Airway epithelial cell (primary cell): ENCODE results near the gene JAM2. TPM values are rescaled to one million over a fixed set of nuclear protein-coding genes. Genes with fewer than 3 reads are reported as not detected.

Source experiments
- total RNA-seq: library from RNA; depleted of rRNA; stranded (reverse); fragments of >200 nt; gene quantifications from 2 replicates; pipeline ENCODE4 v1.2.3, GENCODE V29; 2015

JAM2 gene, protein sequence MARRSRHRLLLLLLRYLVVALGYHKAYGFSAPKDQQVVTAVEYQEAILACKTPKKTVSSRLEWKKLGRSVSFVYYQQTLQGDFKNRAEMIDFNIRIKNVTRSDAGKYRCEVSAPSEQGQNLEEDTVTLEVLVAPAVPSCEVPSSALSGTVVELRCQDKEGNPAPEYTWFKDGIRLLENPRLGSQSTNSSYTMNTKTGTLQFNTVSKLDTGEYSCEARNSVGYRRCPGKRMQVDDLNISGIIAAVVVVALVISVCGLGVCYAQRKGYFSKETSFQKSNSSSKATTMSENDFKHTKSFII
- total RNA-seq, result 0.07 TPM in 1 of 2 replicates, not detected in the other

DNA sequence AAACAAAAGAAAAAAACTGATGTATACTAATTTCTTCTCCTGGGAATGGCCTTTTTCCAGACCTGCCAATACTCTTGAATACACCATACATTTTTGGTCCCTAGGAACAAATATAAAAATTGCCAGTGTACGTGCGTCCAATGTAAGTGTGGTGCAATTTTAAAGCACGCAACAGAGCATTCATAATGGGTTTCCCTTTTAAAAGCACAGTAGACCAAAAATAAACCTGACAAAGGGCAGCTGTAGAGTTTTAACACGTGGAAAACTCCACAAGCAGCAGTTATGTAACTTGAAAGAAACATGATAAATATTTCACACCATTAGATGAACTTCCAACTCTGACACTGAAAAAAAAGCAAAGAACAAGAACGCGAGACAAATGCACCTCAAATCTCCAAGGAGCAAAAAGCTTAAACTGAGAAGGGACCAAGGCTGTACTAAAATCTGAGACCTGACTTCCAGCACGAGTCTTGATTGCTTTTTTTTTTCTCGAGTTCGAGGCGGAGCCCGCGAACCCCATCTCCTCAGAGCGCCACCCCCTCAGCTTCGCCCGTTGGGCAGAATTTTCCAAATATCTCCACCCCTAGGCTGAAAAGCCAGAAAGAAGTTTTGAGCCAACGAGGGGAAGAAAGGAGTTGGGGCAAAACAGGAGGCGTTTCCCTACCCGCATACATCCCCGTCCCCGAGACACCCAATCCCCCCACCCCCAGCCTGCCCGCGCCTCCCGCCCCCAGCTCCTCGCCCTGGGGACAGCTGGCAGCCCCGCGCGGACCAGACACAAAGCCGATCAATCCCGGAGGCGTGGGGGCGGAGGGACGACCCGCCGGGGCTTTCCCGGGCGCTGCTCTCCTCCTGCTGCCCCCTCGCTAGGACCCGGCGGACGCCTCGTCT, at the start of gene JAM2:
Gene JAM2, plus strand, starts transcription at position 599 of the 891 bp plus-strand sequence. CDS start 564 bp downstream, outside the sequence.

DNA sequence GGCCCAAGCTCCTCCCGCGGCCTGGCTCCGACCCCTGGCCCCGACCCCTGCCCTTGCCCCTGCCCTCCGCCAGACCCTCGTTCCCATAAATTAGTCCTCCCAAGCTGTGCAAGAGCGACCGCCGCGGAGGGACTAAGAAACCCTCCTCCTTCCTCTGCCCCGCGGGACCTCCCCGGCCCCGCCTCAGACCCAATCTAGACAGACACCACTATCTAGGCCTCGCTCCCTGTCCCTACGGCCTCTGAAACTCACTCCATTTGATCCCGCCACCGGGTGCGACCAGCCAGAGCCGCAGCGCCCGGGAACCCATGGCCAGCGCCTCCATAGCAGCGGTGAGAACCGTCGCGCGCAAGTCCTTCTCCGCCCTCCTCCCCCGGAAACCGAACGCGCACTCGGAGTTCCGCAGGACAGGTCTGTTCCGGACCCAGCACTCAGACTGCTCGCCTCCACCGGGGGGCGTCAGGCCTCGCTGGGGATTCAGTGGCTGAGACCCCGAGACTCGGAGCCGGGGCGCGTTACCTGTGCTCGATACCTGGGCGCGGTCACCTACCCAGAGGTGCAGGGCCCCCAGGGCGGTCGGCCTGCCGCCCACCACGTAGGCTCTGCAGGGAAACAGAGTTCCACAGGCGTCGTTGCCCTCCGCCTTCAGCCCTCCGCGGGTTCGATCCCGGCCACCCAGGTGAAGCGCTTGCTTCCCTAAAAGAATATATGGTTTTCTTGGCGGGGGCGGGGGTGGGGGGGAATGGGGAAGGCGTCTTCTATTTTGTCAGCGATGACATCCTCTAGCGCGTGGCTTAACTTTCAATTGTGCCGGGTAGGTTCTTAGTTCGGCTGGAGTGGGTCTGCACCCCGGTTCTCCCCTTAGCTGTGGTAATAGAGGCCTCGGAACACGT, 31.7 kb upstream of the JAM2 start, which contains the start of gene MRPL39:
Gene MRPL39, minus strand, starts transcription at position 331 of the 893 bp plus-strand sequence. Its CDS starts 6 bp downstream, at position 325.

DNA sequence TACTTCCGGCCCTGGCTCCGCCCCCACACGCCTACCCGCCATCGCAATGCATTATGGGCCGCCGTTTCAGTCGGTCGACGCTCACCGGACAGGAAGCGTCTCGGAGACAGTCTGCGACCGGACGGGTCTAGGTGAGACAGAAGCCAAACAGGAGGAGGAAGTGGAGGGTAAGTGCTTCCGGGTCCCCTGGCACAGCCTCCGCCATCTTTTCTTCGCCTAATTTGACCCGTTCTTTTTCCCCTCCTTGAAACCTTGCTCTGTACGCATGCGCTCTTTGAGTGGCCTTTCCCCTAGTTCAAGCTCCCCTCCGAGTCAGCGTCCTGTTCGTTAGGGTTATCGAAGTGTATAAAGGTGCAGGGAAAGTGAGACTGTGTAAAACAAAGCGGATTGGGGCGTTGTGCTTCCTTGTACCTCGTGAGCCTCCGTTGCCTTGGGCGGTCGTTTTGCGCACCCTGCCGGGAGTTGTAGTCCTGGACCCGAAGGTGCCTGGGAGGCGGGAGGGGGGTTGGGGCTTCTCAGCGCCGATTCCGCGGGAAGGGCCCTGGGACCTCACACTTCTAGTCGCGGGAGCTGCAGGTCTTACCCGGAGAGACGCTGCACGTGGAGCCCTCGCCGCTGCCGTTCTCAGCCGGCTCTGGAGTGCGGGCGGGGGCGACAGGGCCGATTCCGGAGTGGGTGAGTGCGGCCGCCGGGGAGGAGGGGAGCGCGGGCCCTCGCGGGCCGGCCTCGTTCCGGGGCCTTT, 96.0 kb downstream of the JAM2 start, which contains the start of the genes ATP5PF and GABPA:
Gene ATP5PF, minus strand, starts transcription at position 1 of the 742 bp plus-strand sequence. CDS start 5,110 bp downstream, outside the sequence.
Gene GABPA, plus strand, starts transcription at position 69 of the 742 bp plus-strand sequence. CDS start 6,627 bp downstream, outside the sequence.

Other genes starting within 250 kb of the JAM2 start
- gene MRPL39, start 31.8 kb upstream of the JAM2 start, total RNA-seq, result 39.0 and 50.8 TPM in 2 replicates
- 80.8 and 98.7 TPM in 2 replicates for gene ATP5PF, start 95.6 kb downstream of the JAM2 start, total RNA-seq
- 11.1 and 12.6 TPM in 2 replicates for gene GABPA, start 95.7 kb downstream of the JAM2 start, total RNA-seq